GM19193 (cell line): Measurements from ENCODE around the gene HBA2.

Experiments
- POLR2A ChIP-seq: IDR thresholded peaks from 4 replicates; pipeline ENCODE4 v1.6.1; 2011; ENCODE audit not compliant: insufficient read depth, insufficient read length; ENCODE audit errors: extremely low read depth

HBA2 gene

DNA sequence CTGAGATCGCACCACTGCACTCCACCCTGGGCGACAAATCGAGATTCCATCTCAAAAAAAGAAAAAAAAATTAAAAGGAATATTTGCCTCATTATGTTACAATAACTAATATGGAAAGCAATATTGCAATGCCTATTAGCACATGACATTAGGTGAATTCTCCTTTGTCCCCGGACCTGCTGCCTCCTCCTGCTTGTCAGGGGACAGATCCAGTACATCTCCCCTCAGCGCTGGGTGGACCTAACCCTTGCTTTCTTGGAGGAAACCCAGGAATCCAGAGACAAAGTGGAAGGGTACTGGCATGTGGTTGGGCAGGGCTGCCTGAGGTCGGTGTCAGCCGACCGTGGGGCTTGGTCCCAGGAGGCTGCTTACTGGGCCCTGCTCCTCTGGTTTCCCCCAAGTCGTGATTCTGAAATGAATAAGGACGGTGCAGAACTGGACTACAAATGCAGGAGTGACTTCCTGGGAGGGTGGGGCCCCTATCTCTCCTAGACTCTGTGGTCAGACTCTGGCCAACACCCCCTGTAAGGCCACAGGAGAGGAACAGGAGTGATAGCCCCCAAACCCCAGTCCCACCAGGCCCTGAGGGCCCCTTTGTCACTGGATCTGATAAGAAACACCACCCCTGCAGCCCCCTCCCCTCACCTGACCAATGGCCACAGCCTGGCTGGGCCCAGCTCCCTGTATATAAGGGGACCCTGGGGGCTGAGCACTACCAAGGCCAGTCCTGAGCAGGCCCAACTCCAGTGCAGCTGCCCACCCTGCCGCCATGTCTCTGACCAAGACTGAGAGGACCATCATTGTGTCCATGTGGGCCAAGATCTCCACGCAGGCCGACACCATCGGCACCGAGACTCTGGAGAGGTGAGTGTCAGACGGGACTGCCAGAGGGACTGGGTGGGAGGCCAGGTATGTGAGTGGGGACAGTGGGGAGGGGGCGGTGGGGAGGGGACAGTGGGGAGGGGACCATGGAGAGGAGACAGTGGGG, 20.2 kb upstream of the HBA2 start, which contains the start of gene HBZ:
Gene HBZ (plus strand): TSS at position 504 of the 988 bp plus-strand sequence. CDS start 266 bp downstream, at position 770.
- no peak for TF ChIP-seq POLR2A

DNA sequence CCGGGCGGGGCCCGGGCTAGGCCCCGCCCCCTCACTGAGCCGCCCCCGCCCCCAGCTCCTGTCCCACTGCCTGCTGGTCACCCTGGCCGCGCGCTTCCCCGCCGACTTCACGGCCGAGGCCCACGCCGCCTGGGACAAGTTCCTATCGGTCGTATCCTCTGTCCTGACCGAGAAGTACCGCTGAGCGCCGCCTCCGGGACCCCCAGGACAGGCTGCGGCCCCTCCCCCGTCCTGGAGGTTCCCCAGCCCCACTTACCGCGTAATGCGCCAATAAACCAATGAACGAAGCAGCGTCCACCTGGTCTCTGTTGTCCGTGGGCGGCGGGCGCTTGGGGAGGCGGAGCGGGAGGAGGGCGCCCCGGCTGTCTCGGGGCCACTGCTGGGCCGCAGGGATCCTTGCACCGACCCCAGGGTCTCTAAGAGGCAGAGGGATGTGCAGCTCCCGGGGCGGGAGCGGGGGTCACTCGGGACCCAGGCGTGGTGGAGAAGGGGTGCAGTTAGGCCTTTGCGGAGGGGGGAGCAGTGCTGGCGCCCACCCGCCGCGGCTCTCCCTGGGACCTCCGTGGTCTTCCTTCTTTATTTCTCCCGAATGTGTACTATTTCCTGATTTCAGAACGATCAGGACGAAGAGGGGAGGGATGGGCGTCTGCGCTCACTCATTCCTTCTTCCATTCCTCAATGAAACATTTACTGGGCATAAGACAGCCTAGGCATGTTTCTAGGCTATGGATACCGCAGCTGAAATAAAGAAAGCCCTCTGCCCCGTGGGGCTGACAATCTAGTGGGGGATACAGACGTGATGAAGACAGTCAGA, 18.3 kb upstream of the HBA2 start:
- TF ChIP-seq POLR2A = no peak

DNA sequence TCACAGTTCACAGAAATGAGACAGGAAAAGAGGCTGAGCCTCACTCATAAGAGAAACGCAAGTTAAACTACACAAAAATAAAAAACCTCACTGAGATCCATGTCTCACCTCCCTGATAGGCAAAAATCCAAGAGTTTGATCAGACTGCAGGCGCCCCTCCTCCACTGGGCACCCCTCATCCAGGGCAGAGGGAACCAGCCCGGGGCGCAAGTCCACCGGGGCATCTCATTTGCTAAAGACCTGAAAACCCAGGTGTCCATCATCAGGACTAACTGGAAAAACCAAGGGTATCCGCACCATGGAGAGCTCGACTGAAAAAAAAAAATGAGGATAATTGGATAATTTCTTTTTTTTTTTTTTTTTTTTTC, 17.7 kb upstream of the HBA2 start:
- no peak for TF ChIP-seq POLR2A

DNA sequence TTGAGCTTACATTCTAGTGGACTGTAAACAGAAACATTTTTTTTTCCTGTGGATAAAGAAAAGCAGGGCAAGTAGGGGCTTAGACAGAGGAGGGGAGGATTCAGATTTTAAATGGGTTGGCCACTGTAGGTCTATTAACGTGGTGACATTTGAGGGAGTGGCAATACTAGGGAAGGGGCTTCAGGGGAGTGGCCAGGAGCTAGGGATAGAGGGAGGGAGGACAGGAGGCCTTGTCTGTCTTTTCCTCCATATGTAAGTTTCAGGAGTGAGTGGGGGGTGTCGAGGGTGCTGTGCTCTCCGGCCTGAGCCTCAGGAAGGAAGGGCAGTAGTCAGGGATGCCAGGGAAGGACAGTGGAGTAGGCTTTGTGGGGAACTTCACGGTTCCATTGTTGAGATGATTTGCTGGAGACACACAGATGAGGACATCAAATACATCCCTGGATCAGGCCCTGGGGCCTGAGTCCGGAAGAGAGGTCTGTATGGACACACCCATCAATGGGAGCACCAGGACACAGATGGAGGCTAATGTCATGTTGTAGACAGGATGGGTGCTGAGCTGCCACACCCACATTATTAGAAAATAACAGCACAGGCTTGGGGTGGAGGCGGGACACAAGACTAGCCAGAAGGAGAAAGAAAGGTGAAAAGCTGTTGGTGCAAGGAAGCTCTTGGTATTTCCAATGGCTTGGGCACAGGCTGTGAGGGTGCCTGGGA, 13.4 kb upstream of the HBA2 start:
- no peak for TF ChIP-seq POLR2A

DNA sequence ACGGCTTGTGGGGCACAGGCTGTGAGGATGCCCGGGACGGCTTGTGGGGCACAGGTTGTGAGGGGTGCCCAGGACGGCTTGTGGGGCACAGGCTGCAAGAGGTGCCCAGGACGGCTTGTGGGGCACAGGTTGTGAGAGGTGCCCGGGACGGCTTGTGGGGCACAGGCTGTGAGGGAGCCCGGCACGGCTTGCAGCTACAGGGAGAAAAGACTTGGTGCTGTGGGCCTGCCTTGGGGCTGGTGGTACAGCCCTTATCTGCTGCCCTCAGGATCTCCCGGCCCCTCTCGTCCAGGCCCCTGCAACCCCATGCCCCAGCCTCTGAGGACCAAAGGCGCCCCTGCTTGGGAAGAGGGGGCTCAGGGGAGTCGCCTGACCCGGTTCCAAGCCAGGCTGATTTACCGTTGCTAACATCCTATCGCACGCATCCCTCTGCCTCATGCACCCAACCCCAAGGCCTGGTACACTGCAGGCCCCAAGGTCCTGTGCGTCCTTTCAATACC, 11.9 kb upstream of the HBA2 start:
- no peak for TF ChIP-seq POLR2A

DNA sequence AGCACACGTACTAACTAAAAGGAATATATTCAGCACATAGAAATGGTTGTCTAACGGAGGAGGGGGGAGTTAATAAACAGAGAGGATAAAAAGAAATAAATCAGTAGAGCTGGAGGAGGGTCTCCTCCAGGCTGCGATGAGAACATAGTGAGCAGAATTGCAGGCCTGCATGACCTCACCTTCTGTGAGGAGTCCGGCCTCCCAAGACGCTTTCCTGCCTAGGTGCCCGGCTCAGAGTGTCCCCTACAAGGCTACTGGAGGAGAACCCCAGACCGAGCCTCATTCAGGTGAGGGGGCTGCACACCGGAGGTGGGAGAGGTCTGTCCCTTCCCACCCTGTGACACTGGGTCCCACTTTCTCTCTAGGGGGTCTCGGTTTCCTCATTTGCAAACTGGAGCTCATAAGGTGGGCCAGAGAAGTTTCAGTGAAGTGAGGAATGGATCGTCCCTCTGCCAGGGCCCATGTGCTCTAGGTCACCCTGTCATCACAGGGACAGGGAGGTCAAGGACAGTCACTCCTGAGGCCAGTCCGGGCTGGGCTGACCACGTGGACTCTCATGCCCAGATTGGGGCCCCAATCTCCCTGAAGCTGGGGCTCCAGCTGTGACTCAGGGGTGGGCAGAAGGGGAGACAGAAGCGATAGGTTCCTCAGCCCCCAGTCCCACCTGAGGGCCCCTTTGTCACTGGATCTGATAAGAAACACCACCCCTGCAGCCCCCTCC, 10.2 kb upstream of the HBA2 start:
- TF ChIP-seq POLR2A = no peak

DNA sequence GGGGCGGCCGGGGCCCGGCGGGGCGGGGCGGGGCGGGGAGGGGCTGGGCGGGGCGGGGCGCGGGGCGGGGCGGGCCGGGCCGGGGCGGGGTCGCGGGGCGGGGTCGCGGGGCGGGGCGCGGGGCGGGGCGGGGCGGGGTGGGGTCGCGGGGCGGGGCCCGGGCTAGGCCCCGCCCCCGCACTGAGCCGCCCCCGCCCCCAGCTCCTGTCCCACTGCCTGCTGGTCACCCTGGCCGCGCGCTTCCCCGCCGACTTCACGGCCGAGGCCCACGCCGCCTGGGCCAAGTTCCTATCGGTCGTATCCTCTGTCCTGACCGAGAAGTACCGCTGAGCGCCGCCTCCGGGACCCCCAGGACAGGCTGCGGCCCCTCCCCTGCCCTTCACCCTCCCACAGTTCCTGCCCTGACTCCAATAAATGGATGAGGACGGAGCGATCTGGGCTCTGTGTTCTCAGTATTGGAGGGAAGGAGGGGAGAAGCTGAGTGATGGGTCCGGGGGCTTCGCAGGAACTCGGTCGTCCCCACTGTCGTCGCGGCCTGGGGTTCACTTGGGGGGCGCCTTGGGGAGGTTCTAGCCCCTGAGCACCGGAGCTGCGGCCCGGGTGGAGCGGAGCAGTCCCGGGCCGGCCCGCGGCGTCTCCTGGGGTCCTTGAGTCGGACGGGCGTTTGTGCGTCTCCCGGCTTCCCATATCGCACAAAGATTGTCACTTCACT, 7.7 kb upstream of the HBA2 start:
- TF ChIP-seq POLR2A = no peak

DNA sequence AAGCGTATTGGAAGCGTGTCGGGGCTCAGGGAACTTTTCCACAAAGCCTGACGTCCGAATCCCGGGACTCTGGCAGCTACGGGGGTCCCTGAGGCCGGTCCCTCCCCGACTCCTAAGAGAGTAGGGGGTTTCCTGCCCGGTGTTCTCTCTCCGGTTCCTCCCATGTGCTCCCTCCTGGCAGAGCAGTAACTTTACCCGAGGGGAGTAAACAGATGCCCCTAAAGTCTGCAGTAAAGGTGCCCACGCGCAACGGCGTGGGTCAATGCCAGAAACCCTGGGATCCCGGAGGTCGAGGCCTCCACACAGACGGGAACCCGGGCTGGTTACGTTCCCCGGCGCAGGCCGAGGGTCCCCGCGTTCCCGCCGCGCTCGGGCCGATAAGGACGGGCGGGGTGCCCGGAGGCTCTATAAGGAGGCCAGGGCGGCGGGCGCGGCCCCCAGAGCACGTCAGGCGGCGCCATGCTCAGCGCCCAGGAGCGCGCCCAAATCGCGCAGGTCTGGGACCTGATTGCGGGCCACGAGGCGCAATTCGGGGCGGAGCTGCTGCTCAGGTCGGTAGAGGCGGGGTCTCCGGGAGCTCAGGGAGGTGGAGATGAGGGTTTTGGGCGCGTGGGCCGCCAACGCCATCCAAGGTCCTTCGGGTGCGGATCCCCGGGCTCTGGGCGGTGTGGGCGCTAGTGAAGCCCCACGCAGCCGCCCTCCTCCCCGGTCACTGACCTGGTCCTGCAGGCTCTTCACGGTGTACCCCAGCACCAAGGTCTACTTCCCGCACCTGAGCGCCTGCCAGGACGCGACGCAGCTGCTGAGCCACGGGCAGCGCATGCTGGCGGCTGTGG, 6.9 kb upstream of the HBA2 start, which contains the start of gene HBM:
Gene HBM (plus strand): TSS at position 440 of the 836 bp plus-strand sequence. CDS start 20 bp downstream, at position 460.
- TF ChIP-seq POLR2A = no peak

DNA sequence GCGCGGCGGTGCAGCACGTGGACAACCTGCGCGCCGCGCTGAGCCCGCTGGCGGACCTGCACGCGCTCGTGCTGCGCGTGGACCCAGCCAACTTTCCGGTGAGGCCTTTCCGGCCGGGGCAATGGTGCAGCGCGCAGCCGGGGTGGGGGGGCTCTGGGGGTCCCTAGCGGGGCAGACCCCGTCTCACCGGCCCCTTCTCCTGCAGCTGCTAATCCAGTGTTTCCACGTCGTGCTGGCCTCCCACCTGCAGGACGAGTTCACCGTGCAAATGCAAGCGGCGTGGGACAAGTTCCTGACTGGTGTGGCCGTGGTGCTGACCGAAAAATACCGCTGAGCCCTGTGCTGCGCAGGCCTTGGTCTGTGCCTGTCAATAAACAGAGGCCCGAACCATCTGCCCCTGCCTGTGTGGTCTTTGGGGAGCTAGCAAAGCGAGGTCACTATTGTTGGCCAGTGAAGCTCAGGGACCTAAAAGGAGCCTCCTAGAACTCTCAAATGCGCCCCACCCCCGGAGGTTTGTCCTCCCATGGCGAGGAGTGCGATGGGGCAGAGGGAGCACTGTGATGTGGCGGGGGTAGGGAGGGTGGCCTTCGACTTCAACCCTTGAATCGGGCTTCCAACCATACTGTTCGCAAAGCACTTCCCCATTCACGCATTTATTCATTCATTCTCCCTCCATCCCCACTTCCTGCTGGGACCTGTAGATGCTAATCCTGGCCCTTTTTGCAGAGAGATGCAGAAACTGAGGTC, 6.1 kb upstream of the HBA2 start:
- TF ChIP-seq POLR2A = no peak

DNA sequence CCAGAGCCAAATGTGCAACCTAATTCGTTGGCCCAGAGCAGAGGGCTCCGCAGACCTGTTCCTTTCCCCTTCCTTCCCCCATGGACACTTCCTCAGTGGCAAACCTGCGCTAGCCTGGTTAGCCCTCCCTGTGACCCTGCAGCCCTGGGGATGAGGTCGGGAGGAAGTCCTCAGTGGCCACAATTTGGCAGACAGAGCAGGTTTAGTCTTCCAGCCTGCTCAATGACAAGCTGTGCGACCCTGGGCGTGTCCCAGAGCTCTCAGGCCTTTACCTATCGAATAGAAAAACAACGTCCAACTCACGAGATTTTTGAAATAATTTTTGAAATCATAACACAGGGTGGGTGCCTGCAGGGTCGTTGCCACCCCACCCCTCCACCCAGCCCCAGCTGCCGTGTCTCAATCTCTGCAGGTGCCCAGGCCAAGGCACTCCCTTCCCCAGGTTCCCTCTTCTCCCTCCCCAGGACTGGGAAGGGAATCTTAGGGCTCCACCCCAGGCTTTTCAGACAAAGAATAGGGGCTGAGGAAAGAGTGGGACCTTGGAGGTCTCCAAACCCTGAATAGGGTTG, 5.5 kb upstream of the HBA2 start:
- TF ChIP-seq POLR2A = no peak

DNA sequence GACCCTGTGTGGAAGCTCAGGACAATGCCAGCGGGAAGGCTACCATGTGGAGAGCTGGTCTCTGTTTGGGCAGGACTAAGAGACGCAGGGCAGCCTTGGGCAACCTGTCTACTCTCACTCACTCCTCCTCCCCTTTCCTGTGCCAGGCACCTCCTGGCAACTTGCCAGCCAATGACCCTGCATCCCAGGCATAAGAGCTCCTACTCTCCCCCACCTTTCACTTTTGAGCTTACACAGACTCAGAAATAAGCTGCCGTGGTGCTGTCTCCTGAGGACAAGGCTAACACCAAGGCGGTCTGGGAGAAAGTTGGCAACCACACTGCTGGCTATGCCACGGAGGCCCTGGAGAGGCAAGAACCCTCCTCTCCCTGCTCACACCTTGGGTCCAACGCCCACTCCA, 4.3 kb upstream of the HBA2 start:
- no peak for TF ChIP-seq POLR2A

DNA sequence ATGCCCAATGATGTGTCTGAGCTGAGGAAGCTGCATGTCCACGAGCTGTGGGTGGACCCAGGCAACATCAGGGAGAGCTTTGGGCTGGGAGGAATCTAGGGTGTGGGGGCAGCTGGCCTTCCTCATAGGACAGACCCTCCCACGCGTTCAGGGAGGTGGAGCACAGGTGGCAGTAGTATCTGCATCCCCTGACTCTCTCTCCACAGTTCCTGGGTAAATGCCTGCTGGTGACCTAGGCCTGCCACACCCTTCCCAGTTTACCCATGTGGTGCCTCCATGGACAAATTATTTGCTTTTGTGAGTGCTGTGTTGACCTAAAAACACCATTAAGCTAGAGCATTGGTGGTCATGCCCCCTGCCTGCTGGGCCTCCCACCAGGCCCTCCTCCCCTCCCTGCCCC, 3.7 kb upstream of the HBA2 start:
- no peak for TF ChIP-seq POLR2A
